Measurements from ENCODE around the gene COA8. TPM values are rescaled to one million over a fixed set of nuclear protein-coding genes. Genes with fewer than 3 reads are reported as not detected.

The COA8 gene
- total and polyA plus RNA-seq, 2 donors (not counting 1 experiment from before 2014, with no cell fraction given): 25.5 to 26.4 TPM

DNA sequence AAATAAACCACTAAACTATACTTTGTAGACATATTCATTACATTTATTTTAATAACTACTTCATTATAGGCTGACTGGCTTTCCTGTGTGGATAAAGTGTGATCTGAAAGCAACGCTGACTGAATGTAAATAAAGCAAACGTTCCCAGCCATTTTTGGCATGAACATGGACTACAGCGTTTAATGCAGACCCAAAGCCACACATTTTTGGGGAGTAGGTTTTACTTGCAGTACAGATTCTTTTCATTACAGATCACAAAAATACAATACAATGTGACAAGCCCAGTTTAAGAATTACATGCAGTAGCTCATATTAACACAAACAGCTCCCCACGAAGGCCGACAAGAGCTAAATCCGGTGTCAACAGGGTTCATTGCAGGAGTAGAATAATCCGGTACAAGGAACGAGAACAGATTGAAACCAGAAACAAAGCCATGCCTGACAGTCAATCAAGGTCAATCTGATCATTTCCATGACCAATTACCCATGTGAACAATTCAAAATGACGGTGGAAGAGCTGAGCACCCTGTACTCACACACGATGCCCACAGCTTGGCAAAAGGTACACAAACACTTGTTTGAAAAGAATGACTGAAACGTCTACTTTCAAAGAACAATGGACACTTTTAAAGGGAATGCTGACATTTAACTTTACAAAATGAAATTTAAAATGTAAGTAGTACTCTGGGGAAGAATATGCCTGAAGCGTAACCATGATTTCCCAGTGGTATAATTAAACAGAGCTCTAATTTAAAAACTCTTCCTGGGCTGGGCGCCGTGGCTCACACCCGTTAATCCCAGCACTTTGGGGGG lies 5.6 kb upstream of the COA8 start:
- H3K27ac ChIP-seq (ENCODE audit: insufficient read depth, low read length): no peak overlapping the region
- H2AFZ ChIP-seq (ENCODE audit: low read length): no peak overlapping the region
- peak overlapping the region; percentile 52 for H3K4me2 ChIP-seq (ENCODE audit: extremely low read depth, insufficient read depth, low read length)
- peaks cover 20% of the 10 kb centered on the region for H3K4me1 ChIP-seq (ENCODE audit: control insufficient read depth, extremely low read depth, insufficient read depth, low read length)
- no peak overlapping the region for H3K9ac ChIP-seq (ENCODE audit: insufficient read depth, low read length)
- no peak for TF ChIP-seq EZH2 (IDR thresholded peaks at IDR 0.05; ENCODE audit: low read length, missing control alignments)
- TF ChIP-seq, protein P1, sequence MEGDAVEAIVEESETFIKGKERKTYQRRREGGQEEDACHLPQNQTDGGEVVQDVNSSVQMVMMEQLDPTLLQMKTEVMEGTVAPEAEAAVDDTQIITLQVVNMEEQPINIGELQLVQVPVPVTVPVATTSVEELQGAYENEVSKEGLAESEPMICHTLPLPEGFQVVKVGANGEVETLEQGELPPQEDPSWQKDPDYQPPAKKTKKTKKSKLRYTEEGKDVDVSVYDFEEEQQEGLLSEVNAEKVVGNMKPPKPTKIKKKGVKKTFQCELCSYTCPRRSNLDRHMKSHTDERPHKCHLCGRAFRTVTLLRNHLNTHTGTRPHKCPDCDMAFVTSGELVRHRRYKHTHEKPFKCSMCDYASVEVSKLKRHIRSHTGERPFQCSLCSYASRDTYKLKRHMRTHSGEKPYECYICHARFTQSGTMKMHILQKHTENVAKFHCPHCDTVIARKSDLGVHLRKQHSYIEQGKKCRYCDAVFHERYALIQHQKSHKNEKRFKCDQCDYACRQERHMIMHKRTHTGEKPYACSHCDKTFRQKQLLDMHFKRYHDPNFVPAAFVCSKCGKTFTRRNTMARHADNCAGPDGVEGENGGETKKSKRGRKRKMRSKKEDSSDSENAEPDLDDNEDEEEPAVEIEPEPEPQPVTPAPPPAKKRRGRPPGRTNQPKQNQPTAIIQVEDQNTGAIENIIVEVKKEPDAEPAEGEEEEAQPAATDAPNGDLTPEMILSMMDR (conservative IDR thresholded peaks at IDR 0.05 in 1 of 2, IDR thresholded peaks at IDR 0.05 in 1 of 2; ENCODE audit: low read depth in 1 of 2, low read length in 2 of 2): no peak
- H3K27me3 ChIP-seq (ENCODE audit: control insufficient read depth, insufficient read depth, low read length): no peaks in the 10 kb centered on the region
- no peaks in the 10 kb centered on the region for H3K36me3 ChIP-seq (ENCODE audit: control insufficient read depth, insufficient read depth, low read length)
- peaks cover 55% of the 10 kb centered on the region for H3K79me2 ChIP-seq (ENCODE audit: control insufficient read depth, insufficient read depth, low read length)
- H3K4me3 ChIP-seq (replicated peaks in 1 of 4; ENCODE audit: control extremely low read depth in 1 of 4, insufficient read depth in 1 of 4, low read depth in 3 of 4, low read length in 4 of 4): no peak overlapping the region
- DNase-seq (ENCODE audit: low read depth in 2 of 2): no peak
- no peaks in the 10 kb centered on the region for H3K9me3 ChIP-seq (ENCODE audit: control insufficient read depth, insufficient read depth, low read depth, low read length)
- no peaks in the 10 kb centered on the region for H4K20me1 ChIP-seq (ENCODE audit: control insufficient read depth, extremely low read depth, insufficient read depth, low read length)

DNA sequence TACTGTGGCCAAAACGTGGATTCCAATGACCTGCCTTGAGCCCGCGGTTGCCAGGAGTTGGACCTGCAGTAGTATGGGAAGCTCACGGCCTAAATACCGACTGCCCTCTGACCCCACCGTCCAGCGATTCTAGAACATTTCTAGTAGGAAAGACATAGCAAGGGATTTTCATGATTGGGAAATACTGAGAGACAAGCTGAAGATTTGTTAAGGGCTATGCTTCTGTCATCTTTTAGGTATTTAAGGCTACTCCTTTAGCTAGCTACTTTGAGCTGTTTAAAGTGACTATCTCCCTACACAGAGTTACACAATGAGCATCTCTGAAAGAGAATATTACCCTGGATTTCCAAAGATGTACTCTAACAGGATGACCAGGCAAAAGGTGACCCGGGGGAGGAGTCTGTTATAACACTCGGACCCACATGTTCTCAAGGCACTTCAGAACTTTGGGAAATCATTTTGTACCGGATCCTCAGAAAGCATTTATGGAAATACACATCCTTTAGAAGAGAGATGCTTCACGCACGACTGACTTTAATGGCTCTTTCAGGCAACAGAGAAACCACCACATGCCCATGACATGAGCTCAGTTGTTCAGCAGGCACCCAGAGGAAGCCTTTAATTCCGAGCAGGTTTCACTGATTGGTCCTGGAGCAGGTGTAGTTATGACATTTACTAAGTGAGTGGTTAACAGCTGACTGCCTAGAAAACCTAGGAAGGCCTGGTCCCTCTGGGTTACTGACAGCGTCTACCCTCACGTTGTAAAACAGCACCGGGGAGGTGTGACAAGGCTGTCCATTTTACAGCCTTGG lies 4.5 kb upstream of the COA8 start:
- Histone ChIP-seq H3K9me3 (ENCODE audit: control insufficient read depth, insufficient read depth, low read depth, low read length) (no peaks in the 10 kb centered on the region), H2AFZ (ENCODE audit: low read length) (no peak overlapping the region), H3K79me2 (ENCODE audit: control insufficient read depth, insufficient read depth, low read length) (peaks cover 60% of the 10 kb centered on the region), H3K4me1 (ENCODE audit: control insufficient read depth, extremely low read depth, insufficient read depth, low read length) (peaks cover 13% of the 10 kb centered on the region), H4K20me1 (ENCODE audit: control insufficient read depth, extremely low read depth, insufficient read depth, low read length) (no peaks in the 10 kb centered on the region), H3K9ac (ENCODE audit: insufficient read depth, low read length) (no peak overlapping the region), H3K4me3 (replicated peaks in 1 of 4; ENCODE audit: control extremely low read depth in 1 of 4, insufficient read depth in 1 of 4, low read depth in 3 of 4, low read length in 4 of 4) (no peak overlapping the region), H3K36me3 (ENCODE audit: control insufficient read depth, insufficient read depth, low read length) (no peaks in the 10 kb centered on the region), H3K27me3 (ENCODE audit: control insufficient read depth, insufficient read depth, low read length) (no peaks in the 10 kb centered on the region), H3K27ac (ENCODE audit: insufficient read depth, low read length) (peak overlapping the region; percentile 48), H3K4me2 (ENCODE audit: extremely low read depth, insufficient read depth, low read length) (no peak overlapping the region)
- TF ChIP-seq, protein P1 (conservative IDR thresholded peaks at IDR 0.05 in 1 of 2, IDR thresholded peaks at IDR 0.05 in 1 of 2; ENCODE audit: low read depth in 1 of 2, low read length in 2 of 2): no peak
- TF ChIP-seq EZH2 (IDR thresholded peaks at IDR 0.05; ENCODE audit: low read length, missing control alignments): no peak
- peak; percentile 62 to 75 for DNase-seq (ENCODE audit: low read depth in 2 of 2)

DNA sequence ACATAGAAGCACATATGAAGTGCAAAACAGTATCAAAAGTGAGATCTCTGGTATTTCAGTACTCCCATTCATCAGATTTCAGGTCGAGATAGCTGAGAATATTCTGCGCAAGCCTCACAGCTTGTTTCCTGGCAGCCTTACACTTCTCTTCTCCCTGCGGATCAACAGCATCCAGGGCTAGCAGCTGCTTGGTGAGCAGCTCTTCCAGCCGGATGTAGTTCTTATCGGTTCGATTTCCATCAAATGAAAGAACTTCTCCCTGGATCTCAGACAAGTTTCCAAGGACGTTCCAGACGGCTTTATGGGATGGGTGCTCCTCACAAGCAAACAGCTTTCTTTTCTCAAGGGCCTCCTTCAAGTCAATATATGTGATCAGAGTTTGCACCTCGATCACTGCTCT lies 3.0 kb upstream of the COA8 start:
- Histone ChIP-seq H3K27me3 (ENCODE audit: control insufficient read depth, insufficient read depth, low read length) (no peaks in the 10 kb centered on the region), H3K9ac (ENCODE audit: insufficient read depth, low read length) (no peak overlapping the region), H3K4me1 (ENCODE audit: control insufficient read depth, extremely low read depth, insufficient read depth, low read length) (peaks cover 13% of the 10 kb centered on the region), H2AFZ (ENCODE audit: low read length) (no peak overlapping the region), H4K20me1 (ENCODE audit: control insufficient read depth, extremely low read depth, insufficient read depth, low read length) (no peaks in the 10 kb centered on the region), H3K79me2 (ENCODE audit: control insufficient read depth, insufficient read depth, low read length) (peaks cover 73% of the 10 kb centered on the region), H3K4me3 (replicated peaks in 1 of 4; ENCODE audit: control extremely low read depth in 1 of 4, insufficient read depth in 1 of 4, low read depth in 3 of 4, low read length in 4 of 4) (peak overlapping the region in 1 of 4 experiments; percentile 3), H3K27ac (ENCODE audit: insufficient read depth, low read length) (no peak overlapping the region), H3K4me2 (ENCODE audit: extremely low read depth, insufficient read depth, low read length) (no peak overlapping the region), H3K9me3 (ENCODE audit: control insufficient read depth, insufficient read depth, low read depth, low read length) (no peaks in the 10 kb centered on the region), H3K36me3 (ENCODE audit: control insufficient read depth, insufficient read depth, low read length) (no peaks in the 10 kb centered on the region)
- no peak for DNase-seq (ENCODE audit: low read depth in 2 of 2)
- no peak for TF ChIP-seq EZH2 (IDR thresholded peaks at IDR 0.05; ENCODE audit: low read length, missing control alignments)
- TF ChIP-seq, protein P1 (conservative IDR thresholded peaks at IDR 0.05 in 1 of 2, IDR thresholded peaks at IDR 0.05 in 1 of 2; ENCODE audit: low read depth in 1 of 2, low read length in 2 of 2): no peak

All from fibroblast of lung (primary cell).